ENCODE measurements around the gene SPTBN1. TPM values are rescaled to one million over a fixed set of nuclear protein-coding genes. Genes with fewer than 3 reads are reported as not detected.

Gene SPTBN1
- total and polyA plus RNA-seq, 2 experiments from 2014 or later, result 57.7 to 187 TPM

GRCh38 chr2:54667266-54667639, 211.1 kb downstream of the SPTBN1 start:
- Histone ChIP-seq H3K27ac (peak overlapping the region; percentile 80), H3K4me3 (no peak overlapping the region), H3K9ac (peak overlapping the region; percentile 54), H3K79me2 (ENCODE audit: insufficient read depth) (no peaks in the 10 kb centered on the region), H2AFZ (no peak overlapping the region), H4K20me1 (ENCODE audit: insufficient read depth) (no peaks in the 10 kb centered on the region), H3K9me3 (ENCODE audit: low read depth) (no peaks in the 10 kb centered on the region), H3K36me3 (ENCODE audit: low read depth) (peaks cover 42% of the 10 kb centered on the region), H3K9me2 (ENCODE audit: insufficient read depth) (no peaks in the 10 kb centered on the region), H3K27me3 (replicated peaks; ENCODE audit: insufficient read depth) (no peaks in the 10 kb centered on the region), H3K4me2 (ENCODE audit: unreplicated experiment) (no peak overlapping the region), H3F3A (ENCODE audit: insufficient read depth) (peaks cover 54% of the 10 kb centered on the region), H3K4me1 (ENCODE audit: insufficient read depth) (peaks cover 44% of the 10 kb centered on the region)
- DNase-seq, result no peak
- in situ Hi-C loops (cut with MboI), result no loop called here
- TF ChIP-seq EZH2 (IDR thresholded peaks at IDR 0.05; ENCODE audit: insufficient read depth, poor library complexity, severe bottlenecking) (no peak), EZH2phosphoT487 (IDR thresholded peaks at IDR 0.05; ENCODE audit: insufficient read depth, low read depth) (no peak)
- 95 to 97% methylated on average over 4 of the region's 4 CpGs for WGBS, 2 experiments (ENCODE audit: low coverage in 1 of 2, low lambda C conversion rate in 2 of 2, missing lambda C conversion rate in 2 of 2)

GRCh38 chr2:54667726-54668650, 211.9 kb downstream of the SPTBN1 start:
- TF ChIP-seq EZH2 (IDR thresholded peaks at IDR 0.05; ENCODE audit: insufficient read depth, poor library complexity, severe bottlenecking) (no peak), EZH2phosphoT487 (IDR thresholded peaks at IDR 0.05; ENCODE audit: insufficient read depth, low read depth) (no peak)

GRCh38 chr2:54668711-54669110, 212.6 kb downstream of the SPTBN1 start:
- Histone ChIP-seq H3K9me3 (ENCODE audit: low read depth) (no peaks in the 10 kb centered on the region), H3K9me2 (ENCODE audit: insufficient read depth) (no peaks in the 10 kb centered on the region), H3F3A (ENCODE audit: insufficient read depth) (peaks cover 61% of the 10 kb centered on the region), H2AFZ (no peak overlapping the region), H3K79me2 (ENCODE audit: insufficient read depth) (no peaks in the 10 kb centered on the region), H3K27ac (no peak overlapping the region), H3K9ac (no peak overlapping the region), H3K4me1 (ENCODE audit: insufficient read depth) (peaks cover 58% of the 10 kb centered on the region), H4K20me1 (ENCODE audit: insufficient read depth) (no peaks in the 10 kb centered on the region), H3K27me3 (replicated peaks; ENCODE audit: insufficient read depth) (no peaks in the 10 kb centered on the region), H3K36me3 (ENCODE audit: low read depth) (peaks cover 28% of the 10 kb centered on the region), H3K4me2 (ENCODE audit: unreplicated experiment) (no peak overlapping the region), H3K4me3 (no peak overlapping the region)
- no peak for DNase-seq
- TF ChIP-seq EZH2 (IDR thresholded peaks at IDR 0.05; ENCODE audit: insufficient read depth, poor library complexity, severe bottlenecking) (no peak), EZH2phosphoT487 (IDR thresholded peaks at IDR 0.05; ENCODE audit: insufficient read depth, low read depth) (no peak)
- WGBS, 2 experiments (ENCODE audit: low coverage in 1 of 2, low lambda C conversion rate in 2 of 2, missing lambda C conversion rate in 2 of 2), result 98 to 100% methylated on average over 5 of the region's 5 CpGs
- in situ Hi-C loops (cut with MboI), result no loop called here

More at GRCh38 chr2:54667726-54668650, 211.9 kb downstream of the SPTBN1 start:
- Histone ChIP-seq H2AFZ (no peak overlapping the region), H3K36me3 (ENCODE audit: low read depth) (peaks cover 34% of the 10 kb centered on the region), H3K4me2 (ENCODE audit: unreplicated experiment) (no peak overlapping the region), H3K9me2 (ENCODE audit: insufficient read depth) (no peaks in the 10 kb centered on the region), H3K9me3 (ENCODE audit: low read depth) (no peaks in the 10 kb centered on the region), H3K4me1 (ENCODE audit: insufficient read depth) (peaks cover 51% of the 10 kb centered on the region), H3K27ac (no peak overlapping the region), H3K9ac (no peak overlapping the region), H3K27me3 (replicated peaks; ENCODE audit: insufficient read depth) (no peaks in the 10 kb centered on the region), H3F3A (ENCODE audit: insufficient read depth) (peaks cover 61% of the 10 kb centered on the region), H3K4me3 (no peak overlapping the region), H3K79me2 (ENCODE audit: insufficient read depth) (no peaks in the 10 kb centered on the region), H4K20me1 (ENCODE audit: insufficient read depth) (no peaks in the 10 kb centered on the region)
- 94 to 95% methylated on average over 17 of the region's 17 CpGs for WGBS, 2 experiments (ENCODE audit: low coverage in 1 of 2, low lambda C conversion rate in 2 of 2, missing lambda C conversion rate in 2 of 2)
- no peak for DNase-seq
- in situ Hi-C loops (cut with MboI), result no loop called here

- DNase-seq, result peak; percentile 81
- in situ Hi-C loops (cut with MboI), result no loop called here
- H3K9ac ChIP-seq, result peak overlapping the region; percentile 38; the same call in 1 of the 2 replicates
- WGBS, 2 experiments (ENCODE audit: low coverage in 1 of 2, low lambda C conversion rate in 2 of 2, missing lambda C conversion rate in 2 of 2), result 38 to 40% methylated on average over 7 of the region's 7 CpGs
- peaks cover 61% of the 10 kb centered on the region for H3F3A ChIP-seq (ENCODE audit: insufficient read depth)
- H3K9me2 ChIP-seq (ENCODE audit: insufficient read depth), result no peaks in the 10 kb centered on the region
- no peaks in the 10 kb centered on the region for H3K27me3 ChIP-seq (replicated peaks; ENCODE audit: insufficient read depth)
- TF ChIP-seq EZH2phosphoT487 (IDR thresholded peaks at IDR 0.05; ENCODE audit: insufficient read depth, low read depth) (no peak), EZH2 (IDR thresholded peaks at IDR 0.05; ENCODE audit: insufficient read depth, poor library complexity, severe bottlenecking) (no peak)
- H3K4me1 ChIP-seq (ENCODE audit: insufficient read depth), result peaks cover 62% of the 10 kb centered on the region
- H3K4me2 ChIP-seq (ENCODE audit: unreplicated experiment), result peak overlapping the region; percentile 28
- no peak overlapping the region for H3K4me3 ChIP-seq
- peaks cover 22% of the 10 kb centered on the region for H3K36me3 ChIP-seq (ENCODE audit: low read depth)
- H4K20me1 ChIP-seq (ENCODE audit: insufficient read depth), result no peaks in the 10 kb centered on the region
- H3K27ac ChIP-seq, result peak overlapping the region; percentile 75
- H3K79me2 ChIP-seq (ENCODE audit: insufficient read depth), result no peaks in the 10 kb centered on the region
- no peaks in the 10 kb centered on the region for H3K9me3 ChIP-seq (ENCODE audit: low read depth)
- no peak overlapping the region for H2AFZ ChIP-seq
These were observed 213.8 kb downstream of the SPTBN1 start for GRCh38 chr2:54669677-54670484.

Data from GM23248 (cell line).